Epithelial cell of proximal tubule (primary cell): Measurements from ENCODE around the gene MED23. TPM values are rescaled to one million over a fixed set of nuclear protein-coding genes. Genes with fewer than 3 reads are reported as not detected.

Source experiments
- DNase-seq: peaks from one replicate; pipeline ENCODE4 v3.0.0-alpha.2; 2011; ENCODE audit warnings: low read depth
- H3K4me3 ChIP-seq: 2 replicates; pipeline ENCODE4 v1.5.1; 2011; ENCODE audit warnings: low read depth, mild to moderate bottlenecking, low read length
- total RNA-seq: library from RNA; depleted of rRNA; stranded (reverse); fragments of >200 nt; gene quantifications from 2 replicates; pipeline ENCODE4 v1.2.3, GENCODE V29; 2015
- TF ChIP-seq, protein P1 (sequence below): conservative IDR thresholded peaks from 2 replicates; pipeline ENCODE4 v1.5.1; 2012; ENCODE audit warnings: low read depth, mild to moderate bottlenecking, low read length

MED23 gene, protein sequence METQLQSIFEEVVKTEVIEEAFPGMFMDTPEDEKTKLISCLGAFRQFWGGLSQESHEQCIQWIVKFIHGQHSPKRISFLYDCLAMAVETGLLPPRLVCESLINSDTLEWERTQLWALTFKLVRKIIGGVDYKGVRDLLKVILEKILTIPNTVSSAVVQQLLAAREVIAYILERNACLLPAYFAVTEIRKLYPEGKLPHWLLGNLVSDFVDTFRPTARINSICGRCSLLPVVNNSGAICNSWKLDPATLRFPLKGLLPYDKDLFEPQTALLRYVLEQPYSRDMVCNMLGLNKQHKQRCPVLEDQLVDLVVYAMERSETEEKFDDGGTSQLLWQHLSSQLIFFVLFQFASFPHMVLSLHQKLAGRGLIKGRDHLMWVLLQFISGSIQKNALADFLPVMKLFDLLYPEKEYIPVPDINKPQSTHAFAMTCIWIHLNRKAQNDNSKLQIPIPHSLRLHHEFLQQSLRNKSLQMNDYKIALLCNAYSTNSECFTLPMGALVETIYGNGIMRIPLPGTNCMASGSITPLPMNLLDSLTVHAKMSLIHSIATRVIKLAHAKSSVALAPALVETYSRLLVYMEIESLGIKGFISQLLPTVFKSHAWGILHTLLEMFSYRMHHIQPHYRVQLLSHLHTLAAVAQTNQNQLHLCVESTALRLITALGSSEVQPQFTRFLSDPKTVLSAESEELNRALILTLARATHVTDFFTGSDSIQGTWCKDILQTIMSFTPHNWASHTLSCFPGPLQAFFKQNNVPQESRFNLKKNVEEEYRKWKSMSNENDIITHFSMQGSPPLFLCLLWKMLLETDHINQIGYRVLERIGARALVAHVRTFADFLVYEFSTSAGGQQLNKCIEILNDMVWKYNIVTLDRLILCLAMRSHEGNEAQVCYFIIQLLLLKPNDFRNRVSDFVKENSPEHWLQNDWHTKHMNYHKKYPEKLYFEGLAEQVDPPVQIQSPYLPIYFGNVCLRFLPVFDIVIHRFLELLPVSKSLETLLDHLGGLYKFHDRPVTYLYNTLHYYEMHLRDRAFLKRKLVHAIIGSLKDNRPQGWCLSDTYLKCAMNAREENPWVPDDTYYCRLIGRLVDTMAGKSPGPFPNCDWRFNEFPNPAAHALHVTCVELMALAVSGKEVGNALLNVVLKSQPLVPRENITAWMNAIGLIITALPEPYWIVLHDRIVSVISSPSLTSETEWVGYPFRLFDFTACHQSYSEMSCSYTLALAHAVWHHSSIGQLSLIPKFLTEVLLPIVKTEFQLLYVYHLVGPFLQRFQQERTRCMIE (N-terminal part only)
- total RNA-seq: 14.5 and 15.0 TPM in 2 replicates

DNA sequence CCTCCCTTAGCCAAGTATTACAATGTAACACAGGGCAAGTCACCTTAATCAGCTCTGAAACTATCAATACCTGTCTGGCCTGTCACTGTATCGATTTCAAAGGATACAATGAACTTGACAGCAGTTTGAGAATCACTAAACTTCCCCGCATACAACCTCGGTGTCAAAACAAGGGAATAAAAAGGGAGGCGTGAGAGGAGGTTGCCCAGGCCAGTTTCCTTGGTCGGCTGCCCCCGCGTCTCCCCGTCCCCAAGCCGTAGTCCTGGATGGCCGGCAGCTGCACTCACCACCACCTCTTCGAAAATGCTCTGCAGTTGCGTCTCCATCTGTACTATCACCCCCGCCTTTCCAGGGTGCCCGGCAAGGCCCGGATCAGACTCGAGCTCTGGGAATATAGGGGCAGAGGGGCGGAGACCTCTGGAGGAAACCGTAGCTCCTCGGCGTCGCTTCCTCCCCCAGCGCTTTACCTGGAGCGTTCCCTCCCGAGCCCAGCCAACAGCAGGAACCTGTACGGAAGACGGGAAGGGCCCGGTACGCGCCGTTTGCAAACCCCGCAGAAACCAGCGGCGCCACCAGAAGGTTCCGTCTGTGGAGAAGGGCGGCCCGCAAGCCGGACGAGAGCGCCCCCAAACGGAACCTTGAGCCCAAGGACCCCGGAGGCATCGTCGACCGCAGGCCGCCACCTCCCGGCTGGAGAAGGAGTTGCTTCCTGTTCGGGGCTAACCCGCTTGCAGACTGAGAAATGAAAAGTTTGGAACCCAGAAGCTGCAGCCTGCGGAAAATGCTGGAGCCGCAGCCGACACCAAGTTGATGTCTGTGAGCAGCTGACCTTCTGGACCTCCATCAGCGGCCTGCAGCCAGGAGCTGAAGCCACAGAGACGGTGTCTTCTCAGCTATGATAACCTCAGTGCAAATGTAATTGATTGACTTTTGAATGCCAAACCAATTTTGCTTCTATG is at the start of gene MED23:
Gene MED23, minus strand, starts transcription at position 519 of the 959 bp plus-strand sequence. Its CDS starts 193 bp downstream, at position 326.
- peak; percentile 52 for DNase-seq
- TF ChIP-seq, protein P1, sequence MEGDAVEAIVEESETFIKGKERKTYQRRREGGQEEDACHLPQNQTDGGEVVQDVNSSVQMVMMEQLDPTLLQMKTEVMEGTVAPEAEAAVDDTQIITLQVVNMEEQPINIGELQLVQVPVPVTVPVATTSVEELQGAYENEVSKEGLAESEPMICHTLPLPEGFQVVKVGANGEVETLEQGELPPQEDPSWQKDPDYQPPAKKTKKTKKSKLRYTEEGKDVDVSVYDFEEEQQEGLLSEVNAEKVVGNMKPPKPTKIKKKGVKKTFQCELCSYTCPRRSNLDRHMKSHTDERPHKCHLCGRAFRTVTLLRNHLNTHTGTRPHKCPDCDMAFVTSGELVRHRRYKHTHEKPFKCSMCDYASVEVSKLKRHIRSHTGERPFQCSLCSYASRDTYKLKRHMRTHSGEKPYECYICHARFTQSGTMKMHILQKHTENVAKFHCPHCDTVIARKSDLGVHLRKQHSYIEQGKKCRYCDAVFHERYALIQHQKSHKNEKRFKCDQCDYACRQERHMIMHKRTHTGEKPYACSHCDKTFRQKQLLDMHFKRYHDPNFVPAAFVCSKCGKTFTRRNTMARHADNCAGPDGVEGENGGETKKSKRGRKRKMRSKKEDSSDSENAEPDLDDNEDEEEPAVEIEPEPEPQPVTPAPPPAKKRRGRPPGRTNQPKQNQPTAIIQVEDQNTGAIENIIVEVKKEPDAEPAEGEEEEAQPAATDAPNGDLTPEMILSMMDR: peak; percentile 97
- peak within 1 kb of the TSS; percentile 77 for H3K4me3 ChIP-seq

DNA sequence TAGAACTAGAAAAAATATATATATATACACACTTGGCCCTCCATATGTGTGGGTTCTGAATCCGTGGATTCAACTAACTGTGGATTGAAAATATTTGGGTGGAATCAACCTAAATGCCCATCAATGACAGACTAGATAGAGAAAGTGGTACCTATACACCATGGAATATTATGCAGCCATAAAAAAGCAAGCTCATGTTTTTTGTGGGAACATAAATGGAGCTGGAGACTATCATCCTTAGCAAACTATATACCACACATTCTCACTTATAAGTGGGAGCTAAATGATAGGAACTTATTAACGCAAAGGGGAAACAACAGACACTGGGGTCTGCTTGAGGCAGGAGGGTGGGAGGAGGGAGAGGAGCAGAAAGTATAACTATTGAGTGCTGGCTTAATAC is 45.1 kb upstream of the MED23 start:
- no peak overlapping the region for H3K4me3 ChIP-seq
- TF ChIP-seq, protein P1: no peak
- DNase-seq: no peak

DNA sequence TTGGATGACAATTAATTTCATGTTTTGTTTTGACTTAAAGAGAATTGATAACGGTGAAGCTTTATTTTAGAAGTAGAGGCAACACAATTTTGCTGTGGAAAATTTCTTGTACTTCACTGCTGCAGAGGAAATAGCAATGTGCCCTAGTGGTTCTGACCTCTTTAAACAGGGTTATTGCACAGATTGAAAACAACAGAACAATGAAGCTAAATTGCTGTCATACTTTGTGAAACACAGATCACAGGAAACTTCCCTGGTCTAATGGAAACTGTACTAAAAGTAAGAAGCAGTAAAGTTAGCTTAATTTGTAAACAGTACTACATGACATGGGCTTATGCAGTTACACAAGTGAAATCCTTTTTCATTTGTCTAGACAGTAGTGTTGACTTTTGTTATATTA is 41.8 kb upstream of the MED23 start:
- TF ChIP-seq, protein P1: no peak
- no peak for DNase-seq
- no peak overlapping the region for H3K4me3 ChIP-seq

DNA sequence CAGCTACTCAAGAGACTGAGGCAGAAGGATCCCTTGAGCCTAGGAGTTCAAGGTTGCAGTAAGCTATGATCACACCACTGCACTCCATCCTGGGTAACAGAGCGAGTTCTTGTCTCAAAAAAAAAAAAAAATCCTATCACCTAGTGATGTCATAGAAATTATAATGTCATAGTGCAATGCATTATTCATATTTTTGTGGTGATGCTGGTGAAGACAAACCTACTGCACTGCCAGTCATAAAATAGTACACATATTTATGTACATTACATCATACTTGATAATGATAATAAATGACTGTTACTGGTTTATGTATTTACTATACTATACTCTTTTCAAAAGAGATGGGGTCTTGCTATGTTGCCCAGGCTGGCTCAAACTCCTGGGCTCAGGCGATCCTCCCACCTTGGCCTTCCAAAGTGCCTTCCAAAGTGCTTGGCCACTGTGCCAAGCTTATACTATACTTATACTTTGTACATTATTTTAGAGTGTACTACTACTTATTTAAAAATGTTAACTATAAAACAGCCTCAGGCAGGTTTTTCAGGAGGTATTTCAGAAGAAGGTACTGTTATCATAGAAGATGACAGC is 35.6 kb upstream of the MED23 start:
- H3K4me3 ChIP-seq: no peak overlapping the region
- TF ChIP-seq, protein P1: no peak
- no peak for DNase-seq

DNA sequence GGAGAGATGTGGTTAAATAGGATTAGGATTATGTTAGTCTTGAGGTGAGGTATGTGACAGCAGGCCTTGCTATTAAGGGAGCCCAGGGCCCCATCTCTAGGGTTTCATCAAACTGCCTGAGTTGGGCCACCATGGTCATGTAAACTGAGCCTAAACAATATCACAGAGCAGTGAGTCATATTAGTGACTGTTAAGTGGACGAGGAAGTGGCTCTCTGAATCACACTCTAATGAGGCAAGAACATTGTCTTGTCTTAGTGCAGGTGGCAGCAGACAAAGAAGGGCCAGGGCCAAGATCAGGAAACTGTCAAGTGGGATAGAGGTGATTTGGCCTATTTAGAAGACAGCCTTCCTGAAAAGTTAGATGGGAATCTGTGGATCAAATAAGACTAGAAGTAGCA is 32.2 kb upstream of the MED23 start:
- no peak overlapping the region for H3K4me3 ChIP-seq
- no peak for DNase-seq
- TF ChIP-seq, protein P1: no peak
